GM19463 (cell line): ENCODE measurements around the gene SIRT2.
A peak's percentile ranks its signal among the peaks of the same experiment; 100 is the strongest.
"Not testable (repeated sequence)": the region's sequence is repeated elsewhere in the genome, so short reads cannot be mapped to it uniquely, and the experiment has no call there.

Experiments
- ATAC-seq: cut with Tn5 transposase; IDR thresholded peaks from one replicate; pipeline ENCODE4 v1.9.1; 2021; ENCODE audit warnings: mild to moderate bottlenecking, moderate library complexity; ENCODE audit not compliant: unreplicated experiment

SIRT2 gene

GRCh38 chr19:38898788-38899446 is 501 bp downstream of the SIRT2 start:
- no peak for ATAC-seq

DNA sequence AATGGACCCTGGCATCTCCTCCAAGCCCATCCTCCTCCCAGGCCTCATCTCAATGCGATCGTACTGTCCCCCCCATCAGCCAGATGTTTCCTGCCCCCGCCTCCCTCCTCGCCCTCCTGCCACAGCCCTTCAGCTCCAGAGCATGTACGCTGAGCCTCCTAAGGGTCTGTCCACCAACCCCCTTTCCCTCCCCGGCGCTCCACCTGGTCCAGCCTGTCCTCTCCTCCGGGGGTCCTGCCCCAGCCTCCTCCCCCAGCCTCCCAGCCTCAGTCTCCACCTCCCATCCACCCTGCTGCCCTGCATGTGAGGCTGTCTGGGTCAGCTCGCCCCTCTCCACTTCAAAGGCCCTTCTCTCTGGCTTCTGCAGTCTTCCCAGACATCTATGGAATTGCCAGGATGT is 4.5 kb downstream of the SIRT2 start:
- ATAC-seq = no peak

GRCh38 chr19:38893341-38893771 is 6.1 kb downstream of the SIRT2 start:
- ATAC-seq = no peak

DNA sequence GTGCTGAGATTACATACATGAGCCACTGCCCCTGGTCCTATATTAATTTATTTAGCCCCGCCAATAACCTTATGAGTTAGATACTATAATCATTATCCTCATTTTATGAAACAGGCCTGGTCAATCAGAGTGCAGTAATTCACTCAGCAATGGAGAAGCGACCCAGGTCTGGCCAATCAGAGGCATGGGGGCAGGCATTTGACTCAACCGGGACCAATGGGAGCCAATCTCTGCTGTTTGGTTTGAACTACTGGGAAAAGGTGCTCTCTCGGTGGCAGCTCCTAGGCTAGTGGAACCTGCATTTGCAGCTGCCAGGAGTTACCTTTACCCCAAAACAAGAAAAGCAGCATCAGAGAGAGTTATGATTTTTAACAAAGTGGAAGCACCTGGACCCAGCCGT is 6.6 kb downstream of the SIRT2 start:
- ATAC-seq = no peak

DNA sequence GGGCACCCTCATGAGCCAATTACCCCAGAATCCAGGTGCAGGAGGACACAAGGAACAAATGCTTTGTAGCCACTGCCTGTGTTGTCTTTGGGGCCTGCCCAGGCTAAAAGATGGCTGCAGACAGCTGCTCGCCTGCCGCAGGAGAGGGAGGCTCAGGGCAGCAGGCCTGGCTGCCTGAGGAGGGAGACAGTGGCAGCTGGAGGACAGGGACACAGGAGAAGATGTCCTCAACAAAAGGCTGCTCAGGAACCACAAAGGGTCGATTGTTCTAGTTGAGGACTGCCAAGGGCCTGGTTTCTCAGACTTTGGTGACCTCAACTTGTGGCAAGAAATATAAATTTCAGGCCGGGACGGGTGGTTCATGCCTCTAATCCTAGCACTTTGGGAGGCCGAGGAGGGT is 7.6 kb downstream of the SIRT2 start:
- no peak for ATAC-seq

GRCh38 chr19:38890686-38891085 is 8.7 kb downstream of the SIRT2 start:
- no peak for ATAC-seq

DNA sequence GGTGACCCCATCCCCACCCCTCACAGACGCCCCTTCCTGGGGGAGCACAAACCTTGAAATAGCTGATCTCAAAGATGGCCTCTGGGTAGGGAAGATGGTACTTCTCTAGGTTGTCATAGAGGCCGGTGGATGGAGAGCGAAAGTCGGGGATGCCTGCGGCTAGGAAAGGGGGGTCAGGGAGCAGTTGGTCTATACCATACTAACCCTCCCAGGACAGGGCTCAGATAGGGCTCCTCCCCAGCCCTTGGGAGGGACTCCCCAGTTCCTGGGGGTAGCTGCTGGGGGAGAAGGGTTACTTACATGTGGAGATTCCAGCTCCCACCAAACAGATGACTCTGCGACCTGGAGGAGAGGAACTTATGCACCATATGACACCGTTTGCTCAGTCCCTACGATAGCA is 9.6 kb downstream of the SIRT2 start:
- no peak for ATAC-seq

DNA sequence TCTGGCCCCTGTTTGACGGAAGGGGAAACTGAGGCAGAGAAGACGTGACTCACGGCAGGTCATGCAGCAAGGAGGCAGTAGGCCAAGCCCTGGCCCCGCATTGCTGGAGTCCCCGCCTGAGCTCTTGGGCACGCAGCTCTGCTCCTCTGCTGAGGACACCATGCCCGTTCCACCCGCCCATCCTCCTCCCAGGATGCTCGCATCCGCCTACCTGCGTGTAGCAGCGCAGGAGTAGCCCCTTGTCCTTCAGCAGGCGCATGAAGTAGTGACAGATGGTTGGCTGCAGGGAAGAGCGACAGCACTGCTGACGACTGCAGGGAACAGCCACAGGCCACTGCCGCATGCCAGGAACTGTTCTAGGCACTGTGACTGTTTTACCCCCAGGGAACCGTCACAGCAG is 10.5 kb downstream of the SIRT2 start:
- ATAC-seq = no peak

DNA sequence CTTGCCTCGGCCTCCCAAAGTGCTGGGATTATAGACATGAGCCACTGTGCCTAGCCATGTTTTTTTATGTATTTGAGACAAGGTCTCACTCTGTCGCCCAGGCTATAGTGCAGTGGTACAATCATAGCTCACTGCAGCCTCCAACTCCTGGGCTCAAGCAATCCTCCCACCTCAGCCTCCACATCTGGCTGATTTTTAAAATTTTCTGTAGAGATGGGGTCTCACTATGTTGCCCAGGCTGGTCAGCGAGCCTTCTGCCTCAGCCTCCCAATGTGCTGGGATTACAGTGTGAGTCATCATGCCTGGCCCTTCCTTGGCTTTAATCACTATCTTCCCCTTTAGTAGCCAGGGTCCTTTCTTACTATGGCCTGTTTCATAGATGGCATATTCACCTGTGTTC is 14.7 kb downstream of the SIRT2 start:
- ATAC-seq = not testable (repeated sequence)

DNA sequence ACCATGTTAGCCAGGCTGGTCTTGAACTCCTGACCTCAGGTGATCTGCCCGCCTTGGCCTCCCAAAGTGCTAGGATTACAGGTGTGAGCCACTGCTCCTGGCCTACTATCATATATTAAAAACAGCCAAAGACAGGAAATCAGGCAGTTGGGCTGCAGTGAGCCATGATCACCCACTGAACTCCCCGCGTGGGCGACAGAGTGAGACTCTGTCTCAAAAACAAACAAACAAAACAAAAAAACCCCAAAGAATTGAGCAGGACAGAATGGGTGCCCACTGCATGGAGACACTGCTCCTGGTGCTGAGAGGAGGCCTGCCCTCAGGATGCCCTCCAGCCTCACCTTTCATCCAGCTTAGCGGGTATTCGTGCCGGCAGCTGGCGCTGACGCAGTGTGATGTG is 16.1 kb downstream of the SIRT2 start:
- no peak for ATAC-seq

- ATAC-seq = no peak
These were observed 18.4 kb downstream of the SIRT2 start for GRCh38 chr19:38880882-38881609.

DNA sequence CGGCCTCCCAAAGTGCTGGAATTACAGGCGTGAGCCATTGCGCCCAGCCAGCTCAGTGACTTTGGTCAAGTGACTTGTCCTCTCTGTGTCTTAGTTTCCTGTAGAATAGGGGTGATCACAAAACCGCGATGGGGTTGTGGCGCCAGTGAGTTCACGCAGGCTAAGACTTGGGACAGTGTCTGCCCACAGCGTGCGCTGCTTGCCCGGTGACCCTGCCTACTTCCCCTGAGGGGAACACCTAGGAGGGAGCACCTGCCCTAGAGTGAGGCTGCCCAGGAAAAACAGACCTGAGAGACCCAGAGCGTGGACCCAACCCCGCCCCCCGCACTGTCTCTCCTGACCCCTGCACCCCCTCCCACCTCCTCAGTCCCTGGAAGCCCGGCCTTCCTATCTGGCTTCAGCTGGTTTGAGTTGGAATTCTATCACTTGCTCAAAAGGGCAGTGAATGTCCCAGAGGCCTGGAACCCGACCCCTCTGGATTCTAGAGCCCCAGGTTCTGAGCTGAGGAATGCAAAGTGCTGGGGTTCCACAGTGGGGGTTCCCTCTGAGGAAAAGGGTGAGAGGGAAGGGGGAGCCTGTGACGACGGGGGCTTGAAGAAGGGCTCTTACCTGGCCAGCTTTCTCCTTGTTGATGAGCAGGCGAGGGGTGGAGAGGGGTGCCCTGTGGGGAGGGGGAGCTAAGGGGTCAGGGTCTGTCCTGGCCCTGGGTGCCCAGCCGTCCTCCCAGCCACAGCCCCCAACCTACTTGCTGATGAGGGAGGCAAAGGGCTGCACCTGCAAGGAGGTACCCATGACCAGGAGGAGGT is 19.1 kb downstream of the SIRT2 start:
- no peak for ATAC-seq

GRCh38 chr19:38879400-38879751 is 20.0 kb downstream of the SIRT2 start:
- ATAC-seq = no peak

GRCh38 chr19:38878575-38879399 is 20.6 kb downstream of the SIRT2 start:
- no peak for ATAC-seq

- no peak for ATAC-seq
These were observed 21.4 kb downstream of the SIRT2 start, which contains the start of gene RINL for GRCh38 chr19:38877781-38878574. TSS of gene RINL (minus strand) at chr19:38878275. CDS start at chr19:38876742, 1,533 bp downstream.

DNA sequence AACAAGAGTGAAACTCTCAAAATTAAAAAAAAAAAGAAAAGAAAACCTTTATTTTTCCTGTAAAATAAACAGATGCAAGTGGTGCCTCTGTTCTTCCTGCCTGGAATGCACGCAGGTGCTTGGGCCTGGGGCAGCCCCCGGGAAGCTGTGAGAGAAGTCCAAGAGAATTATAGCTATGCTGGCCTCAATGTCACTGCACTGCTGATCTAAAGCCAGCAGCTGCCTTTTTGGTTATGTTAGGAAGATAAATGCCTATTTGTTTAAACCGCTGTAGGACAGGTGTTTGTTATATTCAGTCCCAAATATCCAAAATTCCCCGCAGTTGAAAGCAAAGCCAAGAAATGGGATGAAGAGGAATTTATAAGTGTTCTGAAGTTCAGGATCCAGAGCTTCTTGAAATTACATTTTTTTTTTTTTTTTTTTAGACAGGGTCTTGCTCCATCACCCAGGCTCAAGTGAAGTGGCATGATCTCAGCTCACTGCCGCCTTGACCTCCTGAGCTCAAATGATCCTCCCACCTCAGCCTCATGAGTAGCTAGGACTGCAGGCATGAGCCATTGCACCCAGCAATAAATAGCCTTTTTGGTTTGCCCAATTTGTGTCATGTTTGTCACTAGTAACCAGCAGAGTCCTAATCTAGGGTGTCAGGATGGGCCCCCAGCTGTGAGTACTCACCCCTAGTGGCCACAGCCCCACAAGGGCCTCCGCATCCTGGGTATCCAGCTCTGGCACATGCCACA is 23.6 kb downstream of the SIRT2 start:
- ATAC-seq = no peak

GRCh38 chr19:38873400-38873799 is 26.0 kb downstream of the SIRT2 start:
- not testable (repeated sequence) for ATAC-seq

DNA sequence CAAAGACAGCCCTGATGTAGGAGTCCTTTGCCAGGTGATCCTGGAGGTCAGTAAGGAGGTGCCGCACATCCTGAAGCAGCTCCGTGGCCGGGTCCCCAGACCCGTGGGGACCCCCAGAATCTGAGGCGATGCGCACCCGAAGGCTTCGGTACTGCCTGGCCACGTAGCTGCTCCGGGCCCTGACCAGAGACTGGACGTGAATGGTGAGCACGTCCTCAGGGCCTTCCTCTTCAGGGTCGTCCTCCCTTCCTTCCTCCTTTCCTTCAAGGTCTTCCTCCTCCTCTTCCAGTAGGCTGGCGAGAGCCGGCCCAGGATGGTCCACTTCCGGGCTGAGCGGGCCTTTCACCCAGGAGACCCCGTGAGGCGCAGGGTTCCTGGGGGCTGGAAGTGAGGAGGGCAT is 28.8 kb downstream of the SIRT2 start:
- no peak for ATAC-seq

GRCh38 chr19:38869836-38870607 is 29.4 kb downstream of the SIRT2 start:
- peak; percentile 81 for ATAC-seq
